GM12865 (cell line): Measurements from ENCODE around the gene LPP.

Experiments
- DNase-seq: peaks from one replicate; pipeline ENCODE4 v3.0.0; 2010; ENCODE audit warnings: low read depth
- H3K4me3 ChIP-seq: 2 replicates; pipeline ENCODE4 v1.5.1; 2011; ENCODE audit warnings: mild to moderate bottlenecking, low read depth, low read length, control low read depth
- CTCF ChIP-seq: IDR thresholded peaks from 2 replicates; pipeline ENCODE4 v1.5.1; 2011; ENCODE audit warnings: low read length, control low read depth, low read depth, inconsistent platforms; ENCODE audit not compliant: insufficient read depth; ENCODE audit errors: missing control alignments

LPP gene

DNA sequence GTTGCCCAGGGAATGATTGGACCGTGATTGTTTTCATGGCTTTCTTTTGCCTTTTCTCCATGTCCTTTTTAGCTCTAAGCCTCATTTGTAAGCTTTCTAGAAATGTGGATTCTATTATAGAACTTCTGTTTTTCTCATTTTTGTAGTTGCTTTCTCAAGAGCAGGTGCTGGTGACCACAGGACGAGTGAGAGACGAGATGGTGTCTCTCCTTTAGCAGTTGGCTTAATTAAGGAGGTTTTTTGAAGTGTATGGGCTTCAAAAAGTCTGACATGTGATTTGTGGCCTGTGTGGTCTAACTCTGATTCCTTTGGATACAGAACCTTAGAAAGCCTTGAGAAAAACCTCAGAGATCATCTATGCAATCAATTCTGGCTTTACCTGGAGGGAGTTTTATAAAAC lies 292.8 kb downstream of the LPP start:
- no peak overlapping the region for H3K4me3 ChIP-seq
- no peak for TF ChIP-seq CTCF
- peak; percentile 79 for DNase-seq

DNA sequence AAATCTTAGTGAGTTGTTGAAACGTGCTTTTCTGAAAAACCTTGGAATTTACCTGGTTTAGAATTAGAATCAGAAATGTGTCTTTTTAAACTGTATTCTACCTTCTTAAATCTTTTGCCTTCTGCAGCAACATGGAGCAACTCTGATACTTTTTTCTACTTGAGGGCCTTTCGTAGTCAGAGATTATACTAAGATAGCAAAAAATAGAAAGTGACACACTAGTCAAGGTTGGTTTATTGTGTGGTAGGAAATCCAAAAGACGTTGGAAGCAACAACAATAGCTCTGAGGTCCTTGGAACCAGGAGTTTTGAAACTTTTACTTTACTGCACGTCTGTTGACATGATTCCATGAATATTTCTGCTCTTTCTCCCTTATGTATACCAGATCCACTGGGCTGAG lies 294.9 kb downstream of the LPP start:
- TF ChIP-seq CTCF: no peak
- no peak for DNase-seq
- H3K4me3 ChIP-seq: no peak overlapping the region

- H3K4me3 ChIP-seq: no peak overlapping the region
- TF ChIP-seq CTCF: no peak
- DNase-seq: no peak
These were observed 295.5 kb downstream of the LPP start for GRCh38 chr3:188449421-188449820.

DNA sequence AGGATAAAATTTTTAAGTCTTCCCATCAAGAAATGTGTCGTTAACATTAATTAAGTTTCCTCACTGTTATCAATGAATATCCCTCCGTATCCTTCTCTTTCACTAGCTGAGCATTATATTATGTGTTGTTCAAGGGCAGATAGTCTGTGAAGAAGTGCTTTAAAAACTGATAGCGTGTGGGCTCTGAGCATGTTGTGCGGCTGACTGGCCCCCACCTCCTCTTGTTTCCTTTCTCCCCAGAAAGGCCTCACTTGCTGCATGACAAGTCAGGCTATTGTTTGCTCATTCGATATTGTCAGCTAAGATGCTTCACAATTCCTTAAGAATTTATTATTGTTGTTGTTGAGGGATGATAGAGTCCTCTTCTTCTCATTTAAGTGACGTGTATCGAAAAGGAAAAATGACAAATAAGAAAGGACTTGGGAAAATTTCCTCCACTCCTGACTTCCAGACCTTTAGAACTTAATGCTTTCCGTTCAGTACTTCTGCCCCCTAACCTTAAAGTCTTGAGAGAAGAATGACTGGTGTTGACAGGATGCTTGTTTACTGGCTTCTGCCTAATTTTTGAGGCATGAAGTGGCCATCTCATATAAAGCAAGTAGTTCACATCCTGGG lies 298.3 kb downstream of the LPP start:
- TF ChIP-seq CTCF: no peak
- no peak overlapping the region for H3K4me3 ChIP-seq
- no peak for DNase-seq

GRCh38 chr3:188453431-188454384 lies 299.8 kb downstream of the LPP start:
- TF ChIP-seq CTCF: no peak
- H3K4me3 ChIP-seq: no peak overlapping the region
- DNase-seq: no peak

DNA sequence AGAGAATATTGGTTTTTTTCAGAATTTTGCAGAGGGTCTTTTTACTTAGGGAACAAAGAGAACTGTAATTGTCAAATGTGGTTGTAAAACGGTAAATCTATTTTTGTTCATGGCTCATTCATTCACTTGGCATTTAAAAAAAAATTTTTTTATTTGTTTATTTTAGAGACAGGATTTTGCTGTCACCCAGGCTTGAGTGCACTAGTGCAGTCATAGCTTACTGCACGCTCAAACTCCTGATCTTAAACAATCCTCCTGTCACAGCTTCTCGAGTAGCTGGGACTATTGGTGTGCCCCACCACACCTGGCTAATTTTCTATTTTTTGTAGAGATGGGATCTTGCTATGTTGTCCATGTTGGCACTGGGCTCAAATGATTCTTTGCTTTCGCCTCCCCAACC lies 301.8 kb downstream of the LPP start:
- TF ChIP-seq CTCF: no peak
- no peak for DNase-seq
- no peak overlapping the region for H3K4me3 ChIP-seq

GRCh38 chr3:188458756-188459155 lies 304.8 kb downstream of the LPP start:
- no peak for DNase-seq
- no peak for TF ChIP-seq CTCF
- no peak overlapping the region for H3K4me3 ChIP-seq
